Mesodermal cell (in vitro differentiated cells): ENCODE measurements around the gene RAB11FIP5.
"Not testable (repeated sequence)": the region's sequence is repeated elsewhere in the genome, so short reads cannot be mapped to it uniquely, and the experiment has no call there.

Source experiments
- H3K27ac ChIP-seq: 2 replicates; pipeline ENCODE4 v1.7.0; 2013; ENCODE audit warnings: mild to moderate bottlenecking, low read depth, low read length, moderate library complexity; ENCODE audit not compliant: severe bottlenecking
- H3K36me3 ChIP-seq: 2 replicates; pipeline ENCODE4 v1.7.1; 2013; ENCODE audit warnings: mild to moderate bottlenecking, low read length, moderate library complexity; ENCODE audit not compliant: control insufficient read depth, insufficient read depth
- H3K4me1 ChIP-seq: one replicate; pipeline ENCODE4 v1.7.1; 2013; ENCODE audit warnings: mild to moderate bottlenecking, low read length; ENCODE audit not compliant: insufficient read depth, control insufficient read depth, poor library complexity, severe bottlenecking
- H3K4me3 ChIP-seq: 2 replicates; pipeline ENCODE4 v1.7.0; 2013; ENCODE audit warnings: low read length, control low read depth, mild to moderate bottlenecking; ENCODE audit not compliant: insufficient read depth, poor library complexity, severe bottlenecking; ENCODE audit errors: extremely low read depth
- H3K9me3 ChIP-seq: 2 replicates; pipeline ENCODE4 v1.7.1; 2013; ENCODE audit warnings: mild to moderate bottlenecking, low read length, moderate library complexity; ENCODE audit not compliant: control insufficient read depth
- WGBS, 2 experiments: methylation state at CpG; one replicate each; pipeline ENCODE4 v1.1.5; 2013; ENCODE audit warnings: missing lambda C conversion rate in 2 of 2; ENCODE audit not compliant: insufficient coverage in 2 of 2; 5-methylcytosine and 5-hydroxymethylcytosine counted together

Gene RAB11FIP5

GRCh38 chr2:73067043-73067442, 45.7 kb downstream of the RAB11FIP5 start:
- no peak overlapping the region for H3K27ac ChIP-seq
- H3K4me1 ChIP-seq = peaks cover 31% of the 10 kb centered on the region
- H3K9me3 ChIP-seq = no peaks in the 10 kb centered on the region
- H3K36me3 ChIP-seq = peaks cover 10% of the 10 kb centered on the region
- H3K4me3 ChIP-seq = no peak overlapping the region
- 100% methylated on average over 2 of the region's 2 CpGs for WGBS, 2 experiments

- not testable (repeated sequence) for H3K27ac ChIP-seq, H3K9me3 ChIP-seq, H3K4me3 ChIP-seq
- 80 to 95% methylated on average over 5 of the region's 5 CpGs for WGBS, 2 experiments
- Histone ChIP-seq H3K4me1 (peaks cover 31% of the 10 kb centered on the region), H3K36me3 (peaks cover 13% of the 10 kb centered on the region)
Measured at GRCh38 chr2:73065070-73065469, 47.7 kb downstream of the RAB11FIP5 start.

- 30 to 33% methylated on average over 3 of the region's 8 CpGs for WGBS, 2 experiments
- Histone ChIP-seq H3K4me1 (peaks cover 26% of the 10 kb centered on the region), H3K36me3 (peaks cover 13% of the 10 kb centered on the region), H3K27ac (peak overlapping the region; percentile 72), H3K4me3 (no peak overlapping the region), H3K9me3 (no peaks in the 10 kb centered on the region)
Measured at GRCh38 chr2:73063909-73064875, 48.6 kb downstream of the RAB11FIP5 start.

- peaks cover 7% of the 10 kb centered on the region for H3K36me3 ChIP-seq
- H3K27ac ChIP-seq = peak overlapping the region; percentile 72
- no peaks in the 10 kb centered on the region for H3K9me3 ChIP-seq
- no peak overlapping the region for H3K4me3 ChIP-seq
- WGBS, 2 experiments = 69 to 90% methylated on average over 2 to 3 of the region's 4 CpGs
- H3K4me1 ChIP-seq = peaks cover 22% of the 10 kb centered on the region
Measured at GRCh38 chr2:73063472-73063871, 49.3 kb downstream of the RAB11FIP5 start.

GRCh38 chr2:73059106-73059505, 53.6 kb downstream of the RAB11FIP5 start:
- Histone ChIP-seq H3K9me3 (no peaks in the 10 kb centered on the region), H3K4me1 (peaks cover 14% of the 10 kb centered on the region), H3K27ac (no peak overlapping the region), H3K36me3 (peaks cover 37% of the 10 kb centered on the region), H3K4me3 (no peak overlapping the region)
- 89 to 100% methylated on average over 5 to 6 of the region's 6 CpGs for WGBS, 2 experiments

- peaks cover 8% of the 10 kb centered on the region for H3K4me1 ChIP-seq
- peaks cover 30% of the 10 kb centered on the region for H3K36me3 ChIP-seq
- H3K27ac ChIP-seq = no peak overlapping the region
- no peaks in the 10 kb centered on the region for H3K9me3 ChIP-seq
- H3K4me3 ChIP-seq = no peak overlapping the region
- 80 to 87% methylated on average over 4 to 5 of the region's 5 CpGs for WGBS, 2 experiments
Measured at GRCh38 chr2:73054980-73055379, 57.8 kb downstream of the RAB11FIP5 start.

GRCh38 chr2:73053316-73054114, 59.2 kb downstream of the RAB11FIP5 start:
- WGBS, 2 experiments = 98% methylated on average over 4 of the region's 6 CpGs
- peaks cover 14% of the 10 kb centered on the region for H3K4me1 ChIP-seq
- no peak overlapping the region for H3K27ac ChIP-seq
- peaks cover 30% of the 10 kb centered on the region for H3K36me3 ChIP-seq
- H3K9me3 ChIP-seq = no peaks in the 10 kb centered on the region
- no peak overlapping the region for H3K4me3 ChIP-seq

GRCh38 chr2:73050121-73050545, 62.6 kb downstream of the RAB11FIP5 start:
- Histone ChIP-seq H3K4me3 (no peak overlapping the region), H3K36me3 (peaks cover 4% of the 10 kb centered on the region), H3K27ac (peak overlapping the region; percentile 16), H3K9me3 (no peaks in the 10 kb centered on the region), H3K4me1 (peaks cover 14% of the 10 kb centered on the region)
- 20% methylated on average over 1 of the region's 6 CpGs; no CpG with 5 or more reads in 1 of the 2 experiments for WGBS, 2 experiments

GRCh38 chr2:73043929-73044832, 68.6 kb downstream of the RAB11FIP5 start:
- WGBS, 2 experiments = 94 to 97% methylated on average over 6 to 8 of the region's 12 CpGs
- Histone ChIP-seq H3K4me1 (no peaks in the 10 kb centered on the region), H3K27ac (no peak overlapping the region), H3K9me3 (no peaks in the 10 kb centered on the region), H3K36me3 (peaks cover 2% of the 10 kb centered on the region), H3K4me3 (no peak overlapping the region)

GRCh38 chr2:73043276-73043675, 69.5 kb downstream of the RAB11FIP5 start:
- Histone ChIP-seq H3K9me3 (no peaks in the 10 kb centered on the region), H3K36me3 (peaks cover 4% of the 10 kb centered on the region), H3K27ac (no peak overlapping the region), H3K4me1 (no peaks in the 10 kb centered on the region), H3K4me3 (no peak overlapping the region)
- 63 to 92% methylated on average over 3 of the region's 5 CpGs for WGBS, 2 experiments
